Measurements from ENCODE around the gene GINS2. TPM values are rescaled to one million over a fixed set of nuclear protein-coding genes. Genes with fewer than 3 reads are reported as not detected.

GINS2 gene
- total RNA-seq, 4 donors from 2014 or later = 0.24 to 1.2 (median 0.55) TPM

GRCh38 chr16:85733839-85734170 lies 45.1 kb upstream of the GINS2 start:
- Histone ChIP-seq H3K4me3 (replicated peaks in 1 of 3) (no peak overlapping the region), H3K9me3 (no peaks in the 10 kb centered on the region), H3K4me1 (no peaks in the 10 kb centered on the region), H3K36me3 (no peaks in the 10 kb centered on the region), H3K27me3 (no peaks in the 10 kb centered on the region), H3K27ac (no peak overlapping the region)
- intact Hi-C loops (cut with DNase I) = no loop called here
- no peak for DNase-seq
- no peak for TF ChIP-seq POLR2A (IDR thresholded peaks at IDR 0.05)
- no peak for TF ChIP-seq CTCF (IDR thresholded peaks at IDR 0.05)
- 71 to 81% methylated on average over 11 of the region's 11 CpGs for WGBS, 2 donors

DNA sequence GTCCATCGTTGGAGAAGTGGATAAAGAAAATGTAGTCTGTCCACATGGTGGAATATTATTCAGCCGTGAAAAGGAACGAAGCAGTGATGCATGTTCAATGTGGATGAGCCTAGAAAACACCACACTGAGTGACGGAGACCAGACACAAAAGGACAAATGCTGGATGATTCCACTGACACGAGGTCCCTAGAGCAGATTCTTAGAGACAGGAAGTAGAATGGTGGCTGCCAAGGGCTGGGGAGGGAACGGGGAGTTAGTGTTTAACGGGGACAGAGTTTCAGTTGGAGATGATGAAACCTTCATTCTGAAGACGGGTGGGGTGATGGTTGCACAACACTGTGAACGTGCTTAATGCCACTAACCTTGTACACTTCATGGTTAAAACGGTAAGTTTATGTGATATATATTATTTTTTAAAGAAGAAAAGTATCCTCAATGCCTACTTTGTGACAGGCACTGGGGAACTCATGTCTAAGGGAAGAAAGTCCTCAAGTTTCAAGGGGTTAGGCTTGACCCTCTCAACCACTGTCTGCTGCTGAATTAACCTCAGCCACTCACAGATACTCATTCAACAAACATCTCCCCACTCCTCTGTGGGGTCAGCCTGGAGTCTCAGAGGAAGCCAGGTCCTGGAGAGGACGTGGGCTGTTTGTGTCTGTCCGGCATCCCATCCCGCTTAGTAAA lies 44.5 kb upstream of the GINS2 start:
- H3K4me1 ChIP-seq = no peaks in the 10 kb centered on the region
- 79 to 84% methylated on average over 13 of the region's 13 CpGs for WGBS, 2 donors
- H3K27ac ChIP-seq = no peak overlapping the region
- no peaks in the 10 kb centered on the region for H3K9me3 ChIP-seq
- no peak overlapping the region for H3K4me3 ChIP-seq (replicated peaks in 1 of 3)
- intact Hi-C loops (cut with DNase I) = no loop called here
- H3K36me3 ChIP-seq = no peaks in the 10 kb centered on the region
- no peak for DNase-seq
- TF ChIP-seq POLR2A (IDR thresholded peaks at IDR 0.05) (no peak), CTCF (IDR thresholded peaks at IDR 0.05) (no peak)
- no peaks in the 10 kb centered on the region for H3K27me3 ChIP-seq

DNA sequence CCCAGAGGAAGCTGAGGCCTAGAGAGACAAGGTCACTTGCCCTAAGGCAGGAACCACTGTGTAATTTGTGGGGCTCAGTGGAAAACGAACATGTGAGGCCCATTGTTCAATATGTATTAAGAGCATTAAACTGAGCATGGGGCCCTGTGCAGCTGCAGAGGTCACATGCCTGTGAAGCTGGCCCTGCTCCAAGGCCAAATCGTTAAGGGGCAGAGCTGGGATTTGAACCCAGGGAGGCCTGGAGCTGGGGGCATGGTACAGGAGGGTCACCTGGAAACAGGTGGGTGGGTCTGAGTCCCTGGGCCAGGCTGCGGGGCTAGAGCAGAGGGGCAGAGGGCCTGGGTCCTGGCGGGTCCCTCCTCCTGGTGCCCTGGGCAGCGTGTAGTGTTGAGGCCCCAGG lies 42.4 kb upstream of the GINS2 start:
- TF ChIP-seq POLR2A (IDR thresholded peaks at IDR 0.05) (no peak), CTCF (IDR thresholded peaks at IDR 0.05) (no peak)
- Histone ChIP-seq H3K9me3 (no peaks in the 10 kb centered on the region), H3K27me3 (no peaks in the 10 kb centered on the region), H3K4me3 (replicated peaks in 1 of 3) (no peak overlapping the region), H3K27ac (no peak overlapping the region), H3K36me3 (no peaks in the 10 kb centered on the region), H3K4me1 (no peaks in the 10 kb centered on the region)
- intact Hi-C loops (cut with DNase I) = no loop called here
- 68 to 85% methylated on average over 3 to 4 of the region's 5 CpGs for WGBS, 2 donors
- DNase-seq = no peak

DNA sequence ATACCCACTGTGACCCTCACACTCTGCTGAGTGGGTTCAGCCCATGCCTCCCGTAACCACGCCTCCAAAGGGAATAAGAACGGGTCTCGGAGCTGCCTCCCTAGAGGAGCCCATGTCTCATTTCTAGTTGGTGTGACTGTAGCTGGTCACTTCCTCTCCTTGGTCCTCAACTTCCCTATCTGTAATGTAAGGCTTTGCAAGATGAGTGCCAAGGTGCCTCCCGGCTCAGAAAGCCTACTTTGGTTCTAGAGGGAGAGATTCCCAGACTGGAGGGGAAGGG lies 41.4 kb upstream of the GINS2 start:
- Histone ChIP-seq H3K9me3 (no peaks in the 10 kb centered on the region), H3K4me1 (no peaks in the 10 kb centered on the region), H3K27ac (no peak overlapping the region), H3K4me3 (replicated peaks in 1 of 3) (no peak overlapping the region), H3K27me3 (no peaks in the 10 kb centered on the region), H3K36me3 (no peaks in the 10 kb centered on the region)
- DNase-seq = no peak
- no peak for TF ChIP-seq CTCF (IDR thresholded peaks at IDR 0.05)
- TF ChIP-seq POLR2A (IDR thresholded peaks at IDR 0.05) = no peak
- 82 to 95% methylated on average over 5 of the region's 5 CpGs for WGBS, 2 donors
- intact Hi-C loops (cut with DNase I) = no loop called here

DNA sequence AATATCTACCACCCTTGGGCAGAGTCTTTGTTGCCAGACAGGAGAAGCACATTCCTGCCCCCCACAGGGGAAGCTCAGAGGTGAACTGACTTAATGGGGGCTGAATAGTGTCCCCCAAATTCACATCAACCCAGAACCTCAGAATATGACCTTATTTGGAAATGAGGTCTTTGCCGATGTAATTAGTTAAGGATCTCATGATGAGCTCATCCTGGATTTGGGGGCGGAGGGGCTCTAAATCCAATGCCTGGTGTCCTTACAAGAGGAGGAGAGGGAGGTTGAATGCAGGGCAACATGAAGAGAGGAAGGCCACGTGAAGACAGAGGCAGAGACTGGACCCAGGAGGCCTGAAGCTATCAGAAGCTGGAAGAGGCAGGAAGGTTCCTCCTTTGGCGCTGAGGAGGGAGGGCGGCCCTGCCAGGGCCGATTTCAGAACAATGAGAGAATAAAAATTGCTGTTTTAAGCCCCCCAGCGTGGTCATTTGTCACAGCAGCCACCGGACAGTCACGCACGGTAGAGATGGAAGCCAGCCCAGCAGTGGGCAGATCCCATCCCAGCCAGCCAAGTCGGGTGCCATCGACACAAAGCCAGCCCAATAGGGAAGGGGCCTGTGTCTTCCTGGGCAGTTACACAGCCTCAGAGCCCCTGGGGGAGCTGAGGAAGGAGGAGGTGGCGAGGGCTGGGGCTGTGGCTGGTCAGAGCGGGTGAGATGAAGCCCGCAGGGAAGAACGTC lies 40.9 kb upstream of the GINS2 start:
- intact Hi-C loops (cut with DNase I) = no loop called here
- DNase-seq = no peak
- H3K9me3 ChIP-seq = no peaks in the 10 kb centered on the region
- WGBS, 2 donors = 78 to 82% methylated on average over 16 of the region's 16 CpGs
- no peaks in the 10 kb centered on the region for H3K27me3 ChIP-seq
- no peak overlapping the region for H3K27ac ChIP-seq
- H3K4me3 ChIP-seq (replicated peaks in 1 of 3) = no peak overlapping the region
- H3K36me3 ChIP-seq = no peaks in the 10 kb centered on the region
- TF ChIP-seq POLR2A (IDR thresholded peaks at IDR 0.05) = no peak
- H3K4me1 ChIP-seq = no peaks in the 10 kb centered on the region

All from thyroid gland (tissue), 4 donors.